ENCODE data around the gene CAMK1D. TPM values are rescaled to one million over a fixed set of nuclear protein-coding genes. Genes with fewer than 3 reads are reported as not detected.
A peak's percentile ranks its signal among the peaks of the same experiment; 100 is the strongest.

The CAMK1D gene
- total and polyA plus RNA-seq, 10 of the 15 experiments (the other 5 are each of a cell fraction or from before 2014, with no cell fraction given) = 2.1 to 35.5 (median 14.7) TPM

GRCh38 chr10:12711350-12711708 lies 362.0 kb downstream of the CAMK1D start:
- in situ Hi-C loops (cut with MboI) (loop anchor here (5.0 kb wide), 1 partner anchor 459 kb away; no protein-coding TSS in a partner anchor), intact Hi-C loops (cut with micrococcal nuclease; ENCODE audit: unreplicated experiment) (loop anchor here (1.0 to 10.0 kb wide), 6 partner anchors 191 to 497 kb away; no protein-coding TSS in a partner anchor)
- Histone ChIP-seq H3K27ac (ENCODE audit: control insufficient read depth, insufficient read depth) (no peak overlapping the region), H3K79me2 (ENCODE audit: control insufficient read depth, insufficient read depth, low read length) (no peaks in the 10 kb centered on the region), H3K9ac (ENCODE audit: control insufficient read depth, insufficient read depth, low read length) (no peak overlapping the region), H3K4me2 (ENCODE audit: control insufficient read depth, insufficient read depth) (no peak overlapping the region), H3K36me3 (ENCODE audit: control insufficient read depth in 2 of 2, insufficient read depth in 2 of 2, low read length in 1 of 2) (no peaks in the 10 kb centered on the region), H3K4me1 (ENCODE audit: control insufficient read depth, insufficient read depth, low read length) (peaks cover 2% of the 10 kb centered on the region; the same call in 1 of the 2 replicates), H2AFZ (ENCODE audit: control insufficient read depth, low read depth, low read length) (no peak overlapping the region), H4K20me1 (ENCODE audit: control insufficient read depth, insufficient read depth) (no peaks in the 10 kb centered on the region), H3K4me3 (no peak overlapping the region), H3K27me3 (replicated peaks in 1 of 2; ENCODE audit: control insufficient read depth in 2 of 2, insufficient read depth in 2 of 2, low read length in 1 of 2) (no peaks in the 10 kb centered on the region), H3K9me3 (replicated peaks; ENCODE audit: control insufficient read depth, insufficient read depth, low read length) (no peaks in the 10 kb centered on the region)
- no peak for DNase-seq (ENCODE audit: low read depth, low spot score)
- CTCF ChIA-PET = interaction anchor here (0.6 to 9.9 kb wide), 23 partner anchors 9 to 497 kb away, joined by 3 to 130 read pairs (median 4); no protein-coding TSS in a partner anchor
- ATAC-seq = no peak
- BruUV-seq (replicated peaks) = no TSS peak
- RAD21 ChIA-PET (ENCODE audit: unreplicated experiment) = interaction anchor here (1.1 to 3.8 kb wide), 8 partner anchors 55 to 497 kb away, joined by 3 to 42 read pairs (median 7); no protein-coding TSS in a partner anchor
- FAIRE-seq = no peak
- WGBS (ENCODE audit: insufficient coverage, insufficient replicate concordance, low lambda C conversion rate, missing lambda C conversion rate) = 65% methylated on average over 6 of the region's 6 CpGs
- SMC1A ChIA-PET (ENCODE audit: uncharacterized antibody, unreplicated experiment) = interaction anchor here (0.6 to 6.3 kb wide), 12 partner anchors 9 to 511 kb away, joined by 3 to 59 read pairs (median 4); no protein-coding TSS in a partner anchor
- POLR2A ChIA-PET = no interaction called here
- TF ChIP-seq BCLAF1 (IDR thresholded peaks at IDR 0.05) (no peak), HDAC6 (IDR thresholded peaks at IDR 0.05; ENCODE audit: unreplicated experiment) (no peak), SKIL (IDR thresholded peaks at IDR 0.05; ENCODE audit: low read depth, poor library complexity, severe bottlenecking) (no peak), POLR2A (IDR thresholded peaks at IDR 0.05; ENCODE audit: low read depth, low read length) (no peak), KLF5 (IDR thresholded peaks at IDR 0.05; ENCODE audit: partially characterized antibody) (no peak), GATAD2B (conservative IDR thresholded peaks at IDR 0.05; ENCODE audit: low read depth) (no peak), RELB (IDR thresholded peaks at IDR 0.05; ENCODE audit: low read depth) (0 out of 2 replicates have a peak, but pooled peaks have one; percentile 1), ZNF207 (IDR thresholded peaks at IDR 0.05; ENCODE audit: borderline replicate concordance) (no peak), TCF3 (IDR thresholded peaks at IDR 0.05; ENCODE audit: borderline replicate concordance, insufficient read depth, low read depth, low read length) (no peak), NR2C2 (IDR thresholded peaks at IDR 0.05; ENCODE audit: borderline replicate concordance, control insufficient read depth, insufficient read length, low read depth) (no peak), BCL11A (IDR thresholded peaks at IDR 0.05; ENCODE audit: low read depth, low read length) (no peak), KAT2A (conservative IDR thresholded peaks at IDR 0.05; ENCODE audit: control insufficient read depth, low read depth, low read length) (no peak), ZBTB40 (IDR thresholded peaks at IDR 0.05; ENCODE audit: borderline replicate concordance) (no peak)

All from GM12878 (cell line).